ENCODE results near the gene VWA8. TPM values are rescaled to one million over a fixed set of nuclear protein-coding genes. Genes with fewer than 3 reads are reported as not detected.

Gene VWA8
- polyA plus RNA-seq, 1 donor (not counting 4 experiments of a cell fraction or from before 2014, with no cell fraction given): 17.8 TPM

- no peak overlapping the region for H3K27ac ChIP-seq (ENCODE audit: control insufficient read depth, insufficient read depth, low read length)
- DNase-seq (ENCODE audit: low read depth, low spot score): no peak
- H3K4me2 ChIP-seq (ENCODE audit: control insufficient read depth, extremely low read depth, insufficient read depth, low read depth, low read length): no peak overlapping the region
- no peak overlapping the region for H3K4me3 ChIP-seq (ENCODE audit: control insufficient read depth in 2 of 3, extremely low read depth in 1 of 3, insufficient read depth in 2 of 3, low read depth in 1 of 3, low read length in 3 of 3)
- H3K4me1 ChIP-seq (ENCODE audit: control insufficient read depth, extremely low read depth, insufficient read depth, low read length): peaks cover 3% of the 10 kb centered on the region
- H4K20me1 ChIP-seq (ENCODE audit: control insufficient read depth, extremely low read depth, insufficient read depth, low read length): no peaks in the 10 kb centered on the region
- no peaks in the 10 kb centered on the region for H3K79me2 ChIP-seq (ENCODE audit: control insufficient read depth, insufficient read depth, low read length)
- dilution Hi-C loops (cut with MboI; ENCODE audit: extremely low pct_ligation_motif_present, low sequenced_read_pairs): no loop called here
- no peak overlapping the region for H3K9ac ChIP-seq (ENCODE audit: control insufficient read depth, extremely low read depth, insufficient read depth, low read length)
- no peaks in the 10 kb centered on the region for H3K9me3 ChIP-seq (ENCODE audit: control insufficient read depth, low read depth, low read length)
- TF ChIP-seq, protein P1, sequence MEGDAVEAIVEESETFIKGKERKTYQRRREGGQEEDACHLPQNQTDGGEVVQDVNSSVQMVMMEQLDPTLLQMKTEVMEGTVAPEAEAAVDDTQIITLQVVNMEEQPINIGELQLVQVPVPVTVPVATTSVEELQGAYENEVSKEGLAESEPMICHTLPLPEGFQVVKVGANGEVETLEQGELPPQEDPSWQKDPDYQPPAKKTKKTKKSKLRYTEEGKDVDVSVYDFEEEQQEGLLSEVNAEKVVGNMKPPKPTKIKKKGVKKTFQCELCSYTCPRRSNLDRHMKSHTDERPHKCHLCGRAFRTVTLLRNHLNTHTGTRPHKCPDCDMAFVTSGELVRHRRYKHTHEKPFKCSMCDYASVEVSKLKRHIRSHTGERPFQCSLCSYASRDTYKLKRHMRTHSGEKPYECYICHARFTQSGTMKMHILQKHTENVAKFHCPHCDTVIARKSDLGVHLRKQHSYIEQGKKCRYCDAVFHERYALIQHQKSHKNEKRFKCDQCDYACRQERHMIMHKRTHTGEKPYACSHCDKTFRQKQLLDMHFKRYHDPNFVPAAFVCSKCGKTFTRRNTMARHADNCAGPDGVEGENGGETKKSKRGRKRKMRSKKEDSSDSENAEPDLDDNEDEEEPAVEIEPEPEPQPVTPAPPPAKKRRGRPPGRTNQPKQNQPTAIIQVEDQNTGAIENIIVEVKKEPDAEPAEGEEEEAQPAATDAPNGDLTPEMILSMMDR (optimal IDR thresholded peaks at IDR 0.05 in 1 of 3, IDR thresholded peaks at IDR 0.05 in 1 of 3, conservative IDR thresholded peaks at IDR 0.05 in 1 of 3; ENCODE audit: extremely low read depth in 1 of 3, insufficient read depth in 2 of 3, low read length in 3 of 3): no peak
- TF ChIP-seq EZH2 (IDR thresholded peaks at IDR 0.05; ENCODE audit: low read length): no peak
- H3K9me1 ChIP-seq (ENCODE audit: control insufficient read depth, extremely low read depth, insufficient read depth, low read length): no peaks in the 10 kb centered on the region
- no peak for FAIRE-seq
- H3K36me3 ChIP-seq (ENCODE audit: control insufficient read depth in 2 of 2, extremely low read depth in 1 of 2, insufficient read depth in 2 of 2, low read length in 2 of 2): peaks cover 0 to 2% of the 10 kb centered on the region in 2 experiments
- no peak overlapping the region for H2AFZ ChIP-seq (ENCODE audit: control insufficient read depth, low read length)
- H3K27me3 ChIP-seq (ENCODE audit: control insufficient read depth, extremely low read depth, insufficient read depth, low read length): no peaks in the 10 kb centered on the region
Observed at GRCh38 chr13:41597348-41598041, 363.4 kb downstream of the VWA8 start.

GRCh38 chr13:41596190-41596589 lies 364.7 kb downstream of the VWA8 start:
- no peak overlapping the region for H3K4me2 ChIP-seq (ENCODE audit: control insufficient read depth, extremely low read depth, insufficient read depth, low read depth, low read length)
- no peaks in the 10 kb centered on the region for H4K20me1 ChIP-seq (ENCODE audit: control insufficient read depth, extremely low read depth, insufficient read depth, low read length)
- no peak overlapping the region for H3K9ac ChIP-seq (ENCODE audit: control insufficient read depth, extremely low read depth, insufficient read depth, low read length)
- no peaks in the 10 kb centered on the region for H3K9me1 ChIP-seq (ENCODE audit: control insufficient read depth, extremely low read depth, insufficient read depth, low read length)
- no peak overlapping the region for H3K27ac ChIP-seq (ENCODE audit: control insufficient read depth, insufficient read depth, low read length)
- FAIRE-seq (no peak), DNase-seq (ENCODE audit: low read depth, low spot score) (no peak)
- H3K79me2 ChIP-seq (ENCODE audit: control insufficient read depth, insufficient read depth, low read length): no peaks in the 10 kb centered on the region
- dilution Hi-C loops (cut with MboI; ENCODE audit: extremely low pct_ligation_motif_present, low sequenced_read_pairs): no loop called here
- no peaks in the 10 kb centered on the region for H3K9me3 ChIP-seq (ENCODE audit: control insufficient read depth, low read depth, low read length)
- H3K27me3 ChIP-seq (ENCODE audit: control insufficient read depth, extremely low read depth, insufficient read depth, low read length): no peaks in the 10 kb centered on the region
- H3K4me3 ChIP-seq (ENCODE audit: control insufficient read depth in 2 of 3, extremely low read depth in 1 of 3, insufficient read depth in 2 of 3, low read depth in 1 of 3, low read length in 3 of 3): no peak overlapping the region
- no peak for TF ChIP-seq EZH2 (IDR thresholded peaks at IDR 0.05; ENCODE audit: low read length)
- TF ChIP-seq, protein P1 (optimal IDR thresholded peaks at IDR 0.05 in 1 of 3, IDR thresholded peaks at IDR 0.05 in 1 of 3, conservative IDR thresholded peaks at IDR 0.05 in 1 of 3; ENCODE audit: extremely low read depth in 1 of 3, insufficient read depth in 2 of 3, low read length in 3 of 3): no peak
- H3K4me1 ChIP-seq (ENCODE audit: control insufficient read depth, extremely low read depth, insufficient read depth, low read length): peaks cover 5% of the 10 kb centered on the region
- H3K36me3 ChIP-seq (ENCODE audit: control insufficient read depth in 2 of 2, extremely low read depth in 1 of 2, insufficient read depth in 2 of 2, low read length in 2 of 2): peaks cover 0 to 2% of the 10 kb centered on the region in 2 experiments
- H2AFZ ChIP-seq (ENCODE audit: control insufficient read depth, low read length): no peak overlapping the region
